Measurements from ENCODE around the gene PLCD4. TPM values are rescaled to one million over a fixed set of nuclear protein-coding genes. Genes with fewer than 3 reads are reported as not detected.
A peak's percentile ranks its signal among the peaks of the same experiment; 100 is the strongest.

Gene PLCD4
- total RNA-seq, 1 donor from 2014 or later = 0.37 TPM

GRCh38 chr2:218567797-218568189 lies 39.9 kb upstream of the PLCD4 start:
- H3K36me3 Mint-ChIP-seq (ENCODE audit: low read depth) = no peaks in the 10 kb centered on the region
- DNase-seq (ENCODE audit: low read depth, low spot score) = no peak
- H3K4me1 Mint-ChIP-seq = peaks cover 46% of the 10 kb centered on the region
- TF ChIP-seq CTCF (conservative IDR thresholded peaks at IDR 0.05) = no peak
- H3K27ac Mint-ChIP-seq (ENCODE audit: unreplicated experiment) = peak overlapping the region; percentile 97
- H3K27me3 Mint-ChIP-seq (ENCODE audit: low read depth) = no peaks in the 10 kb centered on the region
- no peaks in the 10 kb centered on the region for H3K9me3 Mint-ChIP-seq
- H3K4me3 Mint-ChIP-seq = peak overlapping the region; percentile 93

DNA sequence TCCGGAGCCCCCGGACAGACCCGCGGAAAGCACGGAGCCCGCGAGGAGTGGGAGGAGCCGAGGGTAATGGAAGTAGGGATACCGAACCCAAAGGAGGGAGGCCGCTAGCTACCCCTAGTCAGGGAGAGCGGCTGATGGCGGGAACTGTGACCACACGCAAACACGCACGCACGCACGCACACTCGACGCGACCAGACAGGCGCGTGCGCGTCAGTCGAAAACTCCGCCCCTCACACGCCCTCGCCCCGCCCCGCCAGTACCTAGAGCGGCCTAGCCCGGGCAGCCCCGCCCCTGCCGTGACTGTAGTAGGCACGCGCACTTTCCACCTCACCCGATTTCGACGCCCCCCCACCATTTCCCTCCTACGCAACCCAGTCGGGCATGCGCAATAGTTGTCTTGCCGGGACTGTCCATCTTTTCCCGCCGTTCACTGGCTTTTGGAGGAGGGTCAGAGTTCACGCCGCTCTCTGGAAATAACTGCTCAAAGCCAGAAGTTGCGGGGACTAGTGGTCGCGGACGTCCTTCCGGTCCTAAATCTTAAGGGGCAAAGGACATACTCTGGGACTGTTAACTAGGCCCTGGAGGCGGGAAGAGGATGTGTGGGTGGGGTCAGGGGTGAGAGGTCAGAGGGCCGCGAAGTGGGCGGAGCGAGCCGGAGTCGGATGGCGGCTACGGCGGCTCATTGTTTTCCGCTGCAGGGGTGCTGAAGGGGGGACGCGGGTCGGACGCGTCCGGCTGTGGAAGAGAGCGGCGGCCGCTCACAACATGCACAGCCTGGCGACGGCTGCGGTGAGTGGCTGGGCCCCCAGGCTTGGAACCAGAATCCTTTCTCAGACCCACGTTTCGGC lies 39.3 kb upstream of the PLCD4 start, which contains the start of the genes CNOT9 and USP37:
CNOT9 (plus strand) TSS at position 650 of the 848 bp plus-strand sequence; CDS start at position 766, 116 bp downstream.
USP37 (minus strand) TSS at position 162 of the 848 bp plus-strand sequence. CDS start 9,698 bp downstream, outside the sequence.
- TF ChIP-seq CTCF (conservative IDR thresholded peaks at IDR 0.05) = peak; percentile 12
- Mint-ChIP-seq H3K36me3 (ENCODE audit: low read depth) (no peaks in the 10 kb centered on the region), H3K9me3 (no peaks in the 10 kb centered on the region), H3K4me1 (peaks cover 47% of the 10 kb centered on the region), H3K27me3 (ENCODE audit: low read depth) (no peaks in the 10 kb centered on the region), H3K4me3 (peak within 1 kb of the TSS; percentile 93), H3K27ac (ENCODE audit: unreplicated experiment) (peak within 1 kb of the TSS; percentile 100)
- DNase-seq (ENCODE audit: low read depth, low spot score) = peak; percentile 100

GRCh38 chr2:218569038-218569431 lies 38.7 kb upstream of the PLCD4 start:
- Mint-ChIP-seq H3K4me1 (peaks cover 47% of the 10 kb centered on the region), H3K9me3 (no peaks in the 10 kb centered on the region), H3K27me3 (ENCODE audit: low read depth) (no peaks in the 10 kb centered on the region), H3K27ac (ENCODE audit: unreplicated experiment) (peak overlapping the region; percentile 100), H3K36me3 (ENCODE audit: low read depth) (no peaks in the 10 kb centered on the region), H3K4me3 (peak overlapping the region; percentile 93)
- no peak for TF ChIP-seq CTCF (conservative IDR thresholded peaks at IDR 0.05)
- DNase-seq (ENCODE audit: low read depth, low spot score) = no peak

DNA sequence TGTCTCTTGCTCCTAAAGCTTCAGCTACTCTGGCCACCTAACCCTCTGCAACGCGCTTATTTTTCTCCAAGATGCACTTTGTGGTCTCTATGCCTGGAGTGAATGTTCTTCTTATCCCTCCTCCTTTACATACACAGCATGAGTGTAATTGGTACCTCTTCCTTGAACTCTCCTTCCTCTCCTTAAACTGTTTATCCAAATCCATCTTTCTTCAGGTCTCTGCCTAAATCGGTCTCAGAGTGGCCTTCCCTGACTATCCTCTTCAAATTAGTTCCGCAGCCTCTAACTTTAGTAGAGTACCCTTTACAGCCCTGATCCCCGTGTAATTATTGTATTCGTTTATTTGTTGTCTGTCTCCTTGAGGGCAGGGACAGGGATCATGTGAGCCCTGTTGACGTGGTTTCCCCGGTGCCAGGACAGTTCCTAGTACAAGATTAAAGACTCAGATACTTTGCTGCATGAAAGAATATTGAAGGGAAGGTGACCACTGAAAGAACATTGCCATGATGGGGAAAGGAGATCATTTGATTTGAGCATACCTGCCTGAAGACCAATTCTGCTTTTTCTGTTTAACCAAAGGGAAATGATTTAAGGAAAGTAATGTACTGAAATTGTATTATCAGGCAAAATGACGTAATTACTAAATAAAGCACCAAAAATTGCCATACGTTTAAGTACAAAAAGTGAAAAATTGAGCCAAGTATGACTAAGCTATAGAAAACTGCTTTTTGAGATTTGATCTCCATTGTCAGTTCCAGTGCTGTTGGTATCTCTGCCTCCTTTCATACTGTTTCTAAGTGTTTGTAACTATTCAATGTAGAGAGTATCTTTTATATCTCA lies 37.8 kb upstream of the PLCD4 start:
- no peaks in the 10 kb centered on the region for H3K27me3 Mint-ChIP-seq (ENCODE audit: low read depth)
- peak overlapping the region; percentile 93 for H3K4me3 Mint-ChIP-seq

More for the DNA sequence above, 37.8 kb upstream of the PLCD4 start:
- no peak for DNase-seq (ENCODE audit: low read depth, low spot score)
- Mint-ChIP-seq H3K27ac (ENCODE audit: unreplicated experiment) (peak overlapping the region; percentile 100), H3K9me3 (no peaks in the 10 kb centered on the region), H3K4me1 (peaks cover 47% of the 10 kb centered on the region), H3K36me3 (ENCODE audit: low read depth) (no peaks in the 10 kb centered on the region)
- no peak for TF ChIP-seq CTCF (conservative IDR thresholded peaks at IDR 0.05)
